KOPT-K1 (cell line): ENCODE measurements around the gene MB.

Experiments used
- H3K27ac ChIP-seq: fragments of 200-600 bp; sonication (generic); 2 replicates; pipeline ENCODE4 v1.5.1; 2016; ENCODE audit warnings: antibody characterized with exemption, mild to moderate bottlenecking, low read depth, low read length; ENCODE audit not compliant: poor library complexity, severe bottlenecking
- H3K36me3 ChIP-seq: fragments of 200-600 bp; sonication (generic); 2 replicates; pipeline ENCODE4 v1.5.1; 2017; ENCODE audit warnings: antibody characterized with exemption, mild to moderate bottlenecking, low read length, moderate library complexity; ENCODE audit not compliant: insufficient read depth
- H3K9me3 ChIP-seq: fragments of 200-600 bp; sonication (generic); 2 replicates; pipeline ENCODE4 v1.5.1; 2017; ENCODE audit warnings: antibody characterized with exemption, low read length, mild to moderate bottlenecking; ENCODE audit not compliant: insufficient read depth, poor library complexity, severe bottlenecking

MB gene

DNA sequence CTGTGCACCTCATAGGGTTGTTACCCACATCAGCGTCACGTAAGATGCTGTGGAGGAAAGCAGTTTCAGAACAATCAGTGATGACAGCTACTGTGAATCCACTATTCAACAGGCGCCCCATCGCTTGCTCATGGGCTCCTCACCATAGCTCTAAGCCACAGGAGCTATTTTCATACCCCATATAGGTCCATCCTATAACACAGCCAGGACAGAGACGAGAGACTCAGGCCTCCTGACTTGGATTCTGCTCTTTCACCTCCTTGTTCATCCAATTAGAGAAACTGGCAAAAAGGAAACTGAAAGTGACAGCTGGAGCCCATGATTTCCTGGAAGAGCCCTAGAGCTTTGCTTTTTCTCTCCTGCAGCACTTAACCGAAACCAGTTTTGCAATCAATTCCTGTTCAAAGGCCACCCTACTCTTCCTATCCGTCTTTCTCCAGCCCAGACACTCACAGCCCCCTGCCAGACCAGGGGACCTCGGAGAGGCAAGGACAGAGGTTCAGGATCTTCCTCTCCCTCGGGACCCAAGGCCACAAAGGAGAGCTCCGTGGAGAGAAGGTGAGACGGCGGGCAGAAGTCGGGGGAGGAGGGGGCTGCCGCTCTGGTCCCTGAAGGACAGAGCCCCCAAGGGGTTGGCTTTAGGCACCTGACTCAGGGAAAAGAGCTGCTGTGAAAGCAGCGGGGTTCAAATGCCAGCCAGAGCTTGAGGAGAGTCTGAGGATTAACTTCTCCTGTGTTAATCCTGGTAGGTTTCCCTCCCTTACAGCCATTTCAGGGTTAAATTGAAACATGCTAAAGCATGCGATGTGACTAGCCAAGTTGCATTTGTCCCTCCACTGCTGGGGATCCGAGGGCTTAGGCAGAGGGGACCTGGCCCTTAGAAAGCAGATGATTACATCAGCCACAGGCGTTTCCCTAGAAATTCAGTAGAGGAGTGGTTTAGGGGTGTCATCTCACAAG is 31.2 kb upstream of the MB start, which contains the start of gene APOL6:
APOL6 (plus strand) TSS at position 381 of the 960 bp plus-strand sequence. CDS start 7,980 bp downstream, outside the sequence.
- peak within 1 kb of the TSS; percentile 98 for H3K27ac ChIP-seq
- H3K9me3 ChIP-seq = peaks cover 15% of the 10 kb centered on the region

GRCh38 chr22:35645646-35646045 is 28.5 kb upstream of the MB start:
- peaks cover 3% of the 10 kb centered on the region for H3K9me3 ChIP-seq
- no peak overlapping the region for H3K27ac ChIP-seq
- no peaks in the 10 kb centered on the region; the same call in 1 of the 2 replicates for H3K36me3 ChIP-seq

More for the DNA sequence above, 31.2 kb upstream of the MB start, which contains the start of gene APOL6:
- H3K36me3 ChIP-seq = peaks cover 7% of the 10 kb centered on the region

- Histone ChIP-seq H3K27ac (no peak overlapping the region), H3K9me3 (no peaks in the 10 kb centered on the region), H3K36me3 (no peaks in the 10 kb centered on the region)
These were observed 26.9 kb upstream of the MB start for GRCh38 chr22:35643991-35644390.

DNA sequence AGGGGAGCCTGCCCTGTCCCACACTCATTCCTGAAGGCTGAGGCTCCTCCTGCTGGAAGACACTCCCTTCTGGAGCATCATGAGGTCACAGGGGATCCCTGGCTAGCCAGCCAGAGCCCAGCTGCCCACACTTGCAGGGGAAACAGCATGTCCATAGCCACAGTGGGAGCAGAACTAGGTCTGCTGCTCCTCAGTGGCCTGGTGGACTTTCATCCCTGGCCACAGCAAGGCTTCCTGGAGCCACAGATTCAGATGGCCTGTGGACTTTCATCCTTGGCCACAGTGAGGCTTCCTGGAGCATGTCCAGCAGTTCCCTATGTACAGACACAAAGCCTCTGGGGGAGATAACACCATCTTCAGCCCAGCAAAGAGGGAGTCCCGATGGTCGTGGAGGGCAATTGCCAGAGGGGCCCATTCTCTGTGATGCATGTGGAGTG is 25.2 kb upstream of the MB start:
- Histone ChIP-seq H3K27ac (no peak overlapping the region), H3K9me3 (no peaks in the 10 kb centered on the region), H3K36me3 (no peaks in the 10 kb centered on the region)

GRCh38 chr22:35641494-35642120 is 24.5 kb upstream of the MB start:
- Histone ChIP-seq H3K9me3 (no peaks in the 10 kb centered on the region), H3K27ac (no peak overlapping the region), H3K36me3 (no peaks in the 10 kb centered on the region)

- Histone ChIP-seq H3K9me3 (no peaks in the 10 kb centered on the region), H3K36me3 (no peaks in the 10 kb centered on the region), H3K27ac (no peak overlapping the region)
These were observed 21.3 kb upstream of the MB start for GRCh38 chr22:35638410-35638809.

DNA sequence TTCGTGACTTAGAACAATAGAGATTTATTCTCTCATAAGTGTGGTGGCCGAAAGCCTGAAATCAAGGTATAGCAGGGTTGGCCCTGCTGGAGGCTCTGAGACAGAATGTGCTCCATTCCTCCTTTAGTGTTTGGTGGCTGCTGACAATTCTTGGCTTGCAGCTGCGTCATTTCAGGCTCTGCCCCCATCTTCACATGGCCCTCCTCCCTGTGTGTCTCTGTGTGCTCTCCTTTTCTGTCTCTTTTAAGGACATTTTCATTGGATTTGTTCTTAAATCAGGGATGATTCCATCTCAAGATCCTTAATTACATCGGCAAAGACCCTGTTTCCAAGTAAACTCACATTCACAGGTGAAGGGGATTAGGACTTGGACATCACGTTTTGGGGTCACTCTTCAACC is 20.9 kb upstream of the MB start:
- H3K9me3 ChIP-seq = no peaks in the 10 kb centered on the region
- H3K27ac ChIP-seq = no peak overlapping the region
- H3K36me3 ChIP-seq = no peaks in the 10 kb centered on the region

DNA sequence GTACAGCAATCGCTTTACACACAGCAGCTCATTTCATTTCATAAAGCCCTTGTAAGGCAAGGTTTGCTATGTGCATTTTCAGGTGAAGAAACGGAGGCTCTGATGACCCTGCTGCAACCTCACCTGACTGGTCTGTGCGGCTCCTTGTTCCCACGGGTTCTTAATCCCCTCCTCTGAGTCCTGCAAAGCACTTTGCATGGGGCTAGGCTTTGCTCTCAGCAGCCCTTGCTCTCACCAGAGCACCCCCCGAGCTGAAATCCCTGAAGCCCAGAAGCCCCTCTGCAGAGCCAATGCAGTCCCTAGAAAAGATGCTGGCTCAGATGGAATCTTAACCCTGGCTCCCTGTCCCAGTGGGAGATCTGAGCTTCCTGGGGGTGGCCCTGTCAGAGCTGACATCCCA is 20.1 kb upstream of the MB start:
- H3K36me3 ChIP-seq = no peaks in the 10 kb centered on the region
- H3K27ac ChIP-seq = no peak overlapping the region
- no peaks in the 10 kb centered on the region for H3K9me3 ChIP-seq

GRCh38 chr22:35634943-35635540 is 17.9 kb upstream of the MB start:
- Histone ChIP-seq H3K36me3 (no peaks in the 10 kb centered on the region), H3K27ac (no peak overlapping the region), H3K9me3 (no peaks in the 10 kb centered on the region)

- Histone ChIP-seq H3K9me3 (no peaks in the 10 kb centered on the region), H3K27ac (no peak overlapping the region)
These were observed 16.9 kb upstream of the MB start for GRCh38 chr22:35634015-35634414.

DNA sequence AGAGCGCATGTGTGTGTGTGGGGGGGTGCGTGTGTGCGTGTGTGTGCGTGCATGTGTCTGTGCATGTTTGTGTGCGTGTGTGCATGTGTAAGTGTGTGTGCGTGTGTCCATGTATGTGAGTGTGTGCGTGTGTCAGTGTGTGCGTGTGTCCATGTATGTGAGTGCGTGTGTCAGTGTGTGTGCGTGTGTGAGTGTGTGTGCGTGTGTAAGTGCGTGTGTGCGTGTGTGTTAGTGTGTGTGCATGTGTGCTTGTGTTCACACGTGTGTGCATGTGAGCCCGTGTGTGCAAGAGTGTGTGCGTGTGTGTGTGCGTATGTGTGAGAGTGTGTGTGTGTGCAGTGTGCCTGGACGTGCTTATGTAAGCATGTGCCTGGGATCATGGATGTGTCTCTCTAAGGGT is 16.4 kb upstream of the MB start:
- no peak overlapping the region for H3K27ac ChIP-seq

More at GRCh38 chr22:35634015-35634414, 16.9 kb upstream of the MB start:
- no peaks in the 10 kb centered on the region for H3K36me3 ChIP-seq

GRCh38 chr22:35632935-35633334 is 15.8 kb upstream of the MB start:
- Histone ChIP-seq H3K36me3 (no peaks in the 10 kb centered on the region), H3K27ac (no peak overlapping the region), H3K9me3 (no peaks in the 10 kb centered on the region)

More for the DNA sequence above, 16.4 kb upstream of the MB start:
- Histone ChIP-seq H3K36me3 (no peaks in the 10 kb centered on the region), H3K9me3 (no peaks in the 10 kb centered on the region)

- Histone ChIP-seq H3K36me3 (no peaks in the 10 kb centered on the region), H3K27ac (no peak overlapping the region), H3K9me3 (no peaks in the 10 kb centered on the region)
These were observed 14.5 kb upstream of the MB start for GRCh38 chr22:35631597-35631996.

DNA sequence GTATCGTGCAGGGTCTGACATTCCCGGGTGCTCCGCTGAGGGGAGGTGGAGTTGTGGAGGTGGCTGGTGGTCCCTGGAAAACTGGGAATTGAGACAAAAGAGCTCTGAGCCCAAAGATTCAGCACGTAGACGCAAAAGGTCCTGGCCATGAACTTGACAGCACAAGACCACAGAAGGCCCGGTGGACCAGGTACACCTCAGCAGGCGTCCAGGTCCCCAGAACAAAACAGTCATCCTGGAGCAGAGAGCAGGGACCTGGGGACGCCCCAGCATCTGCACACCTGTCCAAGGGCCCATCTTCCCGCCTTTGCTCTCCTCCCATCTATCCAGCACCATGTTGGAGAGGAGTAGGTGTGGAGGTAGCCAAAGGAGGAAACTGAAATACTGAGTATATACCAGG is 13.8 kb upstream of the MB start:
- H3K36me3 ChIP-seq = no peaks in the 10 kb centered on the region
- H3K27ac ChIP-seq = no peak overlapping the region
- no peaks in the 10 kb centered on the region for H3K9me3 ChIP-seq

DNA sequence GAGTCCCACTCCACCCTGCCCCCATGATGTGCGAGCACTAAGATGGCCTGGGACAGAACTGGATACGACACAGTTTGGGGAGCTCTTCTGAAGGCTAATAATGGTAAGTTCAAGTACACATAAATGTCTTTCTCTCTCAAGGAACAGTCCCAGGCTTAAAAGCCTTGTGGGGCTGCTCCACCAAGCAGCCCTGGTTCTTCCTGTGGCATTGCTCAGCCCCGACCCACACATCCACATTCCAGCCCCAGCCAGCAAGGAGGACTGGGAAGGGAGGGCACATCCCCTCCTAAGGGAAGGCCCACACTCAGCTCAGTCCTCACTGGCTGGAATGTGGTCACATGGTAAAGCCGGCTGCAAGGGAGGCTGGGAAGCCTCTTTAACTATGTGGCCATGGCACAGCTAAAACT is 13.3 kb upstream of the MB start:
- H3K36me3 ChIP-seq = no peaks in the 10 kb centered on the region
- H3K9me3 ChIP-seq = no peaks in the 10 kb centered on the region
- no peak overlapping the region for H3K27ac ChIP-seq
